WTC11 (cell line): ENCODE results near the gene RGS12.

Source experiments
- AFF4 ChIP-seq: sonication (generic); formaldehyde crosslinking; IDR thresholded peaks from 2 replicates; pipeline ENCODE4 v1.8.1; 2023; ENCODE audit warnings: mild to moderate bottlenecking, missing genetic modification reagents, borderline replicate concordance
- ATF1 ChIP-seq: sonication (generic); formaldehyde crosslinking; IDR thresholded peaks from 2 replicates; pipeline ENCODE4 v1.8.1; 2023; ENCODE audit warnings: mild to moderate bottlenecking, moderate library complexity, missing genetic modification reagents
- CREM ChIP-seq: sonication (generic); formaldehyde crosslinking; IDR thresholded peaks from 2 replicates; pipeline ENCODE4 v1.8.1; 2022; ENCODE audit warnings: mild to moderate bottlenecking, missing genetic modification reagents, moderate library complexity
- CTCF ChIP-seq: fragments of 200-600 bp; IDR thresholded peaks from 2 replicates; pipeline ENCODE4 v1.8.0; 2022; ENCODE audit warnings: antibody characterized with exemption
- NFYB ChIP-seq: sonication (generic); formaldehyde crosslinking; conservative IDR thresholded peaks from 2 replicates; pipeline ENCODE4 v1.8.0; 2022; ENCODE audit warnings: low read depth, missing genetic modification reagents
- SMAD3 ChIP-seq: sonication (generic); formaldehyde crosslinking; IDR thresholded peaks from 2 replicates; pipeline ENCODE4 v1.8.0; 2022; ENCODE audit warnings: missing genetic modification reagents, mild to moderate bottlenecking, borderline replicate concordance
- SP1 ChIP-seq: sonication (generic); formaldehyde crosslinking; conservative IDR thresholded peaks from 2 replicates; pipeline ENCODE4 v1.8.1; 2022; ENCODE audit warnings: missing genetic modification reagents
- TEAD4 ChIP-seq: sonication (generic); formaldehyde crosslinking; IDR thresholded peaks from 2 replicates; pipeline ENCODE4 v1.8.0; 2022; ENCODE audit warnings: mild to moderate bottlenecking, missing genetic modification reagents
- ZNF317 ChIP-seq: sonication (generic); formaldehyde crosslinking; IDR thresholded peaks from 2 replicates; pipeline ENCODE4 v1.8.1; 2023; ENCODE audit warnings: low read depth, mild to moderate bottlenecking, moderate library complexity, missing genetic modification reagents, borderline replicate concordance

- TF ChIP-seq CTCF, result no peak
- no peak for TF ChIP-seq SMAD3
- TF ChIP-seq TEAD4 (CRISPR knock-in tag), result no peak
- TF ChIP-seq NFYB, result no peak
- no peak for TF ChIP-seq CREM (CRISPR knock-in tag)
- TF ChIP-seq ATF1 (CRISPR knock-in tag), result no peak
- TF ChIP-seq AFF4 (CRISPR knock-in tag), result no peak
- TF ChIP-seq ZNF317 (CRISPR knock-in tag), result no peak
- no peak for TF ChIP-seq SP1
Observed at GRCh38 chr4:3248178-3248480, 44.7 kb upstream of the RGS12 start.
